HCT116 (cell line): ENCODE data around the gene PRPF40B. TPM values are rescaled to one million over a fixed set of nuclear protein-coding genes. Genes with fewer than 3 reads are reported as not detected.

Experiments
- ATAC-seq: fragments of 200-7000 bp; cut with Tn5 transposase; 2 replicates; pipeline ENCODE4 v1.9.1; 2020; ENCODE audit warnings: mild to moderate bottlenecking, moderate library complexity
- BruUV-seq: library from RNA; stranded (reverse); fragments of 400-500 nt; replicated peaks from 2 replicates; lab custom pipeline; 2021; lab: Mats Ljungman, UMichigan
- CTCF ChIA-PET: fragments of 300-600 bp; sonication (Branson Sonifier 250); formaldehyde crosslinking; loops from one replicate; lab custom pipeline; 2021; ENCODE audit warnings: antibody characterized with exemption; lab: Charles Lee
- POLR2A ChIA-PET: fragments of 300-600, 350-600 bp; sonication (Branson Sonifier 250); formaldehyde crosslinking; loops from one replicate; lab custom pipeline; 2021; ENCODE audit warnings: antibody characterized with exemption; lab: Charles Lee
- RAD21 ChIA-PET, 2 experiments: fragments of 300-600 bp; sonication (Branson Sonifier 250); formaldehyde crosslinking; loops; one replicate each; lab custom pipeline; 2023; ENCODE audit warnings: low total read pairs in 2 of 2; ENCODE audit not compliant: uncharacterized antibody in 2 of 2, unreplicated experiment in 2 of 2, low non-redundant PET in 1 of 2; lab: Charles Lee
- DNase-seq: peaks from one replicate; pipeline ENCODE4 v3.0.0-alpha.2; 2010; ENCODE audit warnings: low read depth, low spot score
- H2AFZ ChIP-seq: fragments of 200-600 bp; shearing (Covaris generic), sonication (generic); 2 replicates; pipeline ENCODE4 v1.6.1; 2017; ENCODE audit warnings: low read depth, mixed run types, mixed read lengths, antibody characterized with exemption, low read length; ENCODE audit not compliant: poor library complexity, severe bottlenecking
- H3K27ac ChIP-seq: 2 replicates; pipeline ENCODE4 v1.5.1; 2012; ENCODE audit warnings: low read depth, low read length
- H3K27me3 ChIP-seq: fragments of 200-600 bp; sonication (generic); 2 replicates; pipeline ENCODE4 v1.6.1; 2016; ENCODE audit warnings: mixed run types, low read length, mixed read lengths; ENCODE audit not compliant: insufficient read depth
- H3K36me3 ChIP-seq, 2 experiments: fragments of 200-500 bp in 1 of 2; fragments of 200-600 bp in 1 of 2; sonication (Bioruptor generic) in 1 of 2; sonication (generic) in 1 of 2; 2 replicates each; pipeline versions ENCODE4 v1.5.1 to v1.6.1; 2014 to 2016; ENCODE audit warnings: low read length in 2 of 2, inconsistent platforms in 1 of 2, mixed read lengths in 1 of 2, mixed run types in 1 of 2; ENCODE audit not compliant: insufficient read depth in 2 of 2, control insufficient read depth in 1 of 2
- H3K4me1 ChIP-seq, 2 experiments: fragments of 200-600 bp in 1 of 2; sonication (generic) in 1 of 2; 2 replicates each; pipeline versions ENCODE4 v1.5.1 to v1.6.1; 2012 to 2017; ENCODE audit warnings: low read length in 2 of 2, inconsistent platforms in 1 of 2, mild to moderate bottlenecking in 1 of 2, mixed read lengths in 1 of 2, mixed run types in 1 of 2, moderate library complexity in 1 of 2; ENCODE audit not compliant: insufficient read depth in 2 of 2, control insufficient read depth in 1 of 2
- H3K4me2 ChIP-seq: fragments of 200-600 bp; sonication (generic); 2 replicates; pipeline ENCODE4 v1.6.1; 2017; ENCODE audit warnings: mixed run types, low read length, mixed read lengths
- H3K4me3 ChIP-seq, 2 experiments: fragments of 200-600 bp in 1 of 2; sonication (generic) in 1 of 2; replicated peaks in 1 of 2; 2 replicates each; pipeline ENCODE4 v1.5.1; 2011 to 2016; ENCODE audit warnings: low read length in 2 of 2, control low read depth in 1 of 2, low read depth in 1 of 2, mild to moderate bottlenecking in 1 of 2, mixed read lengths in 1 of 2, mixed run types in 1 of 2
- H3K79me2 ChIP-seq: fragments of 200-600 bp; sonication (generic); 2 replicates; pipeline ENCODE4 v1.6.1; 2017; ENCODE audit warnings: mild to moderate bottlenecking, mixed run types, low read length, moderate library complexity, mixed read lengths; ENCODE audit not compliant: insufficient read depth
- H3K9ac ChIP-seq: fragments of 200-600 bp; sonication (generic); 2 replicates; pipeline ENCODE4 v1.6.1; 2016; ENCODE audit warnings: low read length, mixed read lengths
- H3K9me2 ChIP-seq: fragments of 200-600 bp; sonication (generic), shearing (Covaris generic); 2 replicates; pipeline ENCODE4 v1.6.1; 2017; ENCODE audit warnings: mixed run types, mild to moderate bottlenecking, moderate library complexity; ENCODE audit not compliant: insufficient read depth
- H3K9me3 ChIP-seq, 2 experiments: fragments of 200-500 bp in 1 of 2; fragments of 200-600 bp in 1 of 2; sonication (Bioruptor generic) in 1 of 2; sonication (generic) in 1 of 2; 2 replicates each; pipeline ENCODE4 v1.6.1; 2014 to 2017; ENCODE audit warnings: low read length in 2 of 2, mixed read lengths in 2 of 2, inconsistent platforms in 1 of 2, low read depth in 1 of 2, mild to moderate bottlenecking in 1 of 2, mixed run types in 1 of 2, moderate library complexity in 1 of 2; ENCODE audit not compliant: control insufficient read depth in 1 of 2, insufficient read depth in 1 of 2
- H4K20me1 ChIP-seq: fragments of 200-600 bp; sonication (generic), shearing (Covaris generic); 2 replicates; pipeline ENCODE4 v1.6.1; 2017; ENCODE audit warnings: mixed run types, mild to moderate bottlenecking, moderate library complexity; ENCODE audit not compliant: insufficient read depth
- CEBPB ChIP-seq: IDR thresholded peaks from 2 replicates; pipeline ENCODE4 v1.6.1; 2012; ENCODE audit warnings: low read depth
- EGR1 ChIP-seq: IDR thresholded peaks from 2 replicates; pipeline ENCODE4 v1.6.1; 2012; ENCODE audit warnings: low read depth
- ELF1 ChIP-seq: IDR thresholded peaks from 2 replicates; pipeline ENCODE4 v1.6.1; 2012; ENCODE audit warnings: low read depth, borderline replicate concordance
- EZH2 ChIP-seq: fragments of 200-600 bp; sonication (generic); IDR thresholded peaks from 2 replicates; pipeline ENCODE4 v1.6.1; 2017; ENCODE audit warnings: antibody characterized with exemption, mixed run types
- EZH2phosphoT487 ChIP-seq: fragments of 200-600 bp; IDR thresholded peaks from 2 replicates; pipeline ENCODE4 v1.6.1; 2018; ENCODE audit warnings: antibody characterized with exemption, borderline replicate concordance
- TCF7L2 ChIP-seq: IDR thresholded peaks from 2 replicates; pipeline ENCODE4 v1.7.0; 2011; ENCODE audit warnings: borderline replicate concordance, inconsistent platforms; ENCODE audit not compliant: insufficient read depth, insufficient read length; ENCODE audit errors: extremely low read depth
- YY1 ChIP-seq: IDR thresholded peaks from 2 replicates; pipeline ENCODE4 v1.6.1; 2011; ENCODE audit warnings: low read length, low read depth, moderate library complexity, mild to moderate bottlenecking; ENCODE audit not compliant: insufficient replicate concordance; ENCODE audit errors: extremely low read depth
- ZFX ChIP-seq: fragments of 450-650 bp; IDR thresholded peaks from 2 replicates; pipeline ENCODE4 v1.6.1; 2017
- ZNF274 ChIP-seq: fragments of 200-500 bp; sonication (Bioruptor generic); IDR thresholded peaks from 2 replicates; pipeline ENCODE4 v1.6.1; 2014; ENCODE audit warnings: mild to moderate bottlenecking, low read depth, low read length, inconsistent platforms
- intact Hi-C: fragments of 100-400 bp; cut with micrococcal nuclease; formaldehyde crosslinking; loops from 2 replicates; pipeline ENCODE4 v1.10.0; 2022
- total RNA-seq: library from RNA; stranded (reverse); gene quantifications from one replicate; pipeline ENCODE4 v1.2.1, GENCODE V29; 2021; ENCODE audit not compliant: unreplicated experiment
- TF ChIP-seq, protein P1 (sequence below), 3 experiments: fragments of 200-600 bp in 1 of 3; sonication (generic) in 1 of 3; IDR thresholded peaks in 2 of 3; conservative IDR thresholded peaks in 1 of 3; 2 replicates each; pipeline ENCODE4 v1.5.1; 2012 to 2017; ENCODE audit warnings: low read depth in 2 of 3, low read length in 2 of 3, antibody characterized with exemption in 1 of 3, borderline replicate concordance in 1 of 3, control low read depth in 1 of 3, mild to moderate bottlenecking in 1 of 3, mixed read lengths in 1 of 3, mixed run types in 1 of 3, moderate library complexity in 1 of 3; ENCODE audit not compliant: insufficient read depth in 1 of 3
- TF ChIP-seq, protein P2 (sequence below): IDR thresholded peaks from 2 replicates; pipeline ENCODE4 v1.6.1; 2012

The PRPF40B gene
- total RNA-seq, 1 experiment from 2014 or later: 29.0 TPM

DNA sequence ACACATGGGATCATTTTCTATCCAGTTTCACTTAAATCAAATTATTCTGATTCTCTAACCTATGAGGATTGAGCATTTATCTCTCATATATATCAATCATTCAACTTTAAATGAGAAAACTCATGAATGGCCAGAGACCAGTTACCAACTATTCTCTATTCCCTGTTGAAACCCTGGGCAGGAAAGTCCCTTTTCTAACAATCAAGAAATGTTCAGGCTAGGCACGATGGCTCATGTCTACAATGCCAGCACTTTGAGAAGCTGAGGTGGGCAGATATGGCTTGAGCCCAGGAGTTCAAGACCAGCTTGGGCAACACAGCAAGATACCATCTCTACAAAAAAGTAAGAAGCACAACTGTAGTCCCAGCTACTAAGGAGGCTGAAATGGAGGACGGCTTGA lies 65.9 kb downstream of the PRPF40B start (continued):
- TF ChIP-seq, protein P1, sequence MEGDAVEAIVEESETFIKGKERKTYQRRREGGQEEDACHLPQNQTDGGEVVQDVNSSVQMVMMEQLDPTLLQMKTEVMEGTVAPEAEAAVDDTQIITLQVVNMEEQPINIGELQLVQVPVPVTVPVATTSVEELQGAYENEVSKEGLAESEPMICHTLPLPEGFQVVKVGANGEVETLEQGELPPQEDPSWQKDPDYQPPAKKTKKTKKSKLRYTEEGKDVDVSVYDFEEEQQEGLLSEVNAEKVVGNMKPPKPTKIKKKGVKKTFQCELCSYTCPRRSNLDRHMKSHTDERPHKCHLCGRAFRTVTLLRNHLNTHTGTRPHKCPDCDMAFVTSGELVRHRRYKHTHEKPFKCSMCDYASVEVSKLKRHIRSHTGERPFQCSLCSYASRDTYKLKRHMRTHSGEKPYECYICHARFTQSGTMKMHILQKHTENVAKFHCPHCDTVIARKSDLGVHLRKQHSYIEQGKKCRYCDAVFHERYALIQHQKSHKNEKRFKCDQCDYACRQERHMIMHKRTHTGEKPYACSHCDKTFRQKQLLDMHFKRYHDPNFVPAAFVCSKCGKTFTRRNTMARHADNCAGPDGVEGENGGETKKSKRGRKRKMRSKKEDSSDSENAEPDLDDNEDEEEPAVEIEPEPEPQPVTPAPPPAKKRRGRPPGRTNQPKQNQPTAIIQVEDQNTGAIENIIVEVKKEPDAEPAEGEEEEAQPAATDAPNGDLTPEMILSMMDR (IDR thresholded peaks at IDR 0.05 in 2 of 3, conservative IDR thresholded peaks at IDR 0.05 in 1 of 3; ENCODE audit: borderline replicate concordance in 1 of 3, insufficient read depth in 1 of 3, low read depth in 2 of 3, low read length in 2 of 3): no peak
- TF ChIP-seq ZNF274: no peak
- no peak for TF ChIP-seq TCF7L2
- TF ChIP-seq EZH2phosphoT487: no peak
- no peak for TF ChIP-seq ZFX
- no peak for TF ChIP-seq CEBPB
- no peak for TF ChIP-seq ELF1
- TF ChIP-seq YY1: no peak
- no peak for TF ChIP-seq EZH2
- TF ChIP-seq, protein P2, sequence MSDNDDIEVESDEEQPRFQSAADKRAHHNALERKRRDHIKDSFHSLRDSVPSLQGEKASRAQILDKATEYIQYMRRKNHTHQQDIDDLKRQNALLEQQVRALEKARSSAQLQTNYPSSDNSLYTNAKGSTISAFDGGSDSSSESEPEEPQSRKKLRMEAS: no peak

DNA sequence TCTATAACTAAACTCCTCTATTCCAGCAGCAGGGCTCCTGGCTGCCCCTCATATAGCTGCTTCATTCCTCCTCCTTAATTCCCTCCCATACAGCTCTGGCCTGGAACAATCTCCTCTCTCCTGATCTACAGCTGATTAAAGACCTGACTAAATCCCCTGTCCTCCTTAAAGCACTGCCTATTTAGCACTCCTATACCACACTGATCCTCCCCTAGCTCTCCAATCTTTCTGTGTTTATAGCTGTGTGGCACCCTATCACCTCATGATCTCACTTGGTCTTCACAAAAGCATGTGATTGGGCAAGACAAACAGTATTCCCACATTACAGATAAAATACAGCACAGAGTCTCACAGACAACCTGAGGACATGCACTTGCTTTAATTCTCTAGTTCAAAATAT lies 66.4 kb downstream of the PRPF40B start:
- Histone ChIP-seq H3K4me3 (no peak overlapping the region), H3K9me2 (no peaks in the 10 kb centered on the region), H3K9ac (no peak overlapping the region)
- POLR2A ChIA-PET: no interaction called here
- BruUV-seq: no TSS peak
- TF ChIP-seq YY1 (no peak), ZFX (no peak), EGR1 (no peak)
- TF ChIP-seq, protein P1 (IDR thresholded peaks at IDR 0.05 in 2 of 3, conservative IDR thresholded peaks at IDR 0.05 in 1 of 3; ENCODE audit: borderline replicate concordance in 1 of 3, insufficient read depth in 1 of 3, low read depth in 2 of 3, low read length in 2 of 3): no peak
- TF ChIP-seq, all 23 proteins: peak for 0
- H3K79me2 ChIP-seq: no peaks in the 10 kb centered on the region
- ChIA-PET RAD21 (no interaction called here), CTCF (no interaction called here)
- no peaks in the 10 kb centered on the region for H3K9me3 ChIP-seq
- no peak for DNase-seq
- no peaks in the 10 kb centered on the region for H3K27me3 ChIP-seq
- intact Hi-C loops: no loop called here
- no peaks in the 10 kb centered on the region for H3K36me3 ChIP-seq
- H2AFZ ChIP-seq: no peak overlapping the region
- no peak for ATAC-seq
- no peaks in the 10 kb centered on the region for H4K20me1 ChIP-seq
- H3K27ac ChIP-seq: no peak overlapping the region
- H3K4me1 ChIP-seq: peaks cover 0 to 9% of the 10 kb centered on the region in 2 experiments; a peak in 3 of 4 replicates
- no peak overlapping the region for H3K4me2 ChIP-seq
